ENCODE results near the gene FBN3.

DNA sequence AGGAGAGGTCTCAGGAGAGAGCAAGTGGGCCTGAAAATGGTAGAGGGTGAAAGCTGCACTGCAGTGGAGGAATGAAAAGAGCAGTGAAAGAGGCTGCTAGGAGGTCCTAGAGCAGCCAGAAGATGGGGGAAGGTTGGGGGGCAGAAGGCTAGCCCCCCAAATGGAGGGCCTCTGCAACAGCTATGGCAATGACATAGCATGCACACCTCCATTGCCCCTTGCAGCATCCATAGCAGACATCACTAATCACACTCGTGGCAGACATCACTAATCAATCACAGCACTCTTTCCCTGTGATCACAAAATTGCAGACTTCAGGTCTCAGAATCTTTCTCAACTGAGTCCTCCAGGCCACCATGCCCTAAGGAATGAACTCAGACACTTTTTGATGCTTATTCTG is 74.9 kb downstream of the FBN3 start:
- TF ChIP-seq, protein P1, sequence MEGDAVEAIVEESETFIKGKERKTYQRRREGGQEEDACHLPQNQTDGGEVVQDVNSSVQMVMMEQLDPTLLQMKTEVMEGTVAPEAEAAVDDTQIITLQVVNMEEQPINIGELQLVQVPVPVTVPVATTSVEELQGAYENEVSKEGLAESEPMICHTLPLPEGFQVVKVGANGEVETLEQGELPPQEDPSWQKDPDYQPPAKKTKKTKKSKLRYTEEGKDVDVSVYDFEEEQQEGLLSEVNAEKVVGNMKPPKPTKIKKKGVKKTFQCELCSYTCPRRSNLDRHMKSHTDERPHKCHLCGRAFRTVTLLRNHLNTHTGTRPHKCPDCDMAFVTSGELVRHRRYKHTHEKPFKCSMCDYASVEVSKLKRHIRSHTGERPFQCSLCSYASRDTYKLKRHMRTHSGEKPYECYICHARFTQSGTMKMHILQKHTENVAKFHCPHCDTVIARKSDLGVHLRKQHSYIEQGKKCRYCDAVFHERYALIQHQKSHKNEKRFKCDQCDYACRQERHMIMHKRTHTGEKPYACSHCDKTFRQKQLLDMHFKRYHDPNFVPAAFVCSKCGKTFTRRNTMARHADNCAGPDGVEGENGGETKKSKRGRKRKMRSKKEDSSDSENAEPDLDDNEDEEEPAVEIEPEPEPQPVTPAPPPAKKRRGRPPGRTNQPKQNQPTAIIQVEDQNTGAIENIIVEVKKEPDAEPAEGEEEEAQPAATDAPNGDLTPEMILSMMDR (IDR thresholded peaks at IDR 0.05), result no peak
- TF ChIP-seq POLR2A (IDR thresholded peaks at IDR 0.05), result no peak

Measured in lower leg skin (tissue), 3 donors.